ENCODE results near the gene RNF44. TPM values are rescaled to one million over a fixed set of nuclear protein-coding genes. Genes with fewer than 3 reads are reported as not detected.
"Not testable (repeated sequence)": the region's sequence is repeated elsewhere in the genome, so short reads cannot be mapped to it uniquely, and the experiment has no call there.

The RNF44 gene
- polyA plus RNA-seq, 4 donors, result 39.8 to 79.0 (median 43.3) TPM

GRCh38 chr5:176553260-176554085, 16.3 kb upstream of the RNF44 start:
- DNase-seq (ENCODE audit: low read depth in 4 of 4, low spot score in 3 of 4), result no peak

- DNase-seq (ENCODE audit: low read depth in 4 of 4, low spot score in 3 of 4), result no peak
Observed at GRCh38 chr5:176552332-176552869, 15.2 kb upstream of the RNF44 start.

DNA sequence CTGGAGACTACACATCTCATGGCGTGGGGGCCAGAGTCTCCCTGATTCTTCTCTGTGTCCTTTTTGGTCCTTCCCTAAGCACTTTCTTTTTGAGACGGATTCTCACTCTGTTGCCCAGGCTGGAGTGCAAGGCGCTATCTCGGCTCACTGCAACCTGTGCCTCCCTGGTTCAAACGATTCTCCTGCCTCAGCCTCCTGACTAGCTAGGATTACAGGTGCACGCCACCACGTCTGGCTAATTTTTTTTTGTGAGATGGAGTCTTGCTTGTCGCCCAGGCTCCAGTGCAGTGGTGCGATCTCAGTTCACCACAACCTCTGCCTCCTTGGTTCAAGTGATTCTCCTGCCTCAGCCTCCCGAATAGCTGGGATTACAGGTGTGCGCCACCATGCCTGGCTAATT, 13.7 kb upstream of the RNF44 start:
- not testable (repeated sequence) for DNase-seq (ENCODE audit: low read depth in 4 of 4, low spot score in 3 of 4)

GRCh38 chr5:176550275-176550831, 13.2 kb upstream of the RNF44 start:
- no peak for DNase-seq (ENCODE audit: low read depth in 4 of 4, low spot score in 3 of 4)

DNA sequence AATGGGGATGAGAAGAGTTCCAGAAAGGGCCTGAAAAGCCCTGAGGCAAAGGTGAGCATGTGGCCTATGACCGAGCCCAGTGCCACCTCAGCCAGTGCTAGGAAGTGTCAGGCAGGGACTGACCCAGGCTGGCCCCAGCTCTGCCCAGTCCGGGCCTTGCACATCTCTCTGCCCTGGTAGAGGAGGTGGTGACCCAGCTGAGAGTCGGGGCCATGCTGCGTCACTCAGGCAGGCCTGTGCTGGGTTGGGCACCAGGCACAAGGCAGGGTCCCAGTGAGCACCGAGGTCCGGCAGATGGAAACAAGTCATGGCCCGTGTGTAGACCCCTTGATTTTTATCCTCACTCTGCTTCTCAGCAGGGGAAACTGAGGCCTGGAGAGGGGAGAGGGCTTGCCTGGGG, 12.7 kb upstream of the RNF44 start:
- DNase-seq (ENCODE audit: low read depth in 4 of 4, low spot score in 3 of 4), result no peak

DNA sequence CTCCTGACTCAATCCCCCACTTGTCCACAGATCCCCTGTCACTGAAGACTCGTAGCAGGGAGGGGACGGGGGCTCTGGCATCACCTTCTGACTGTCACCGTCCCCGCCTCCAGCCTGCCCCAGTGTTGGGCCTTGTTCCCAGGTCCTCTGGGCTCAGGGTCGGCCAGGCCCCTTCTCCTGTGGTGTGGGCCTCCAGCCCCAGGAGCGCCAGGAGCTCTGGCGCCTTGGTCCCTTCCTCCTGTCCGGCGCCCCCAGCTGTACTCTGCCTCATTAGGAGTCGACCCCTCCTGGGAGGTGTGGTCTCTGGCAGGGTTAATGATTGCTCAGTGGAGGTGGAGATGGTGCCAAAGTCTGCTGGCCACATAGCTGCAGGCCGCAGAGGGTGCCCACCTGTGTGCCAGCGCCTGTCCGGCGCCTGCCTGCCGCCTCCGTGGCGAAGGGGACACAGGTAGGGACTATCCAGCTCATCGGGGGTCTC, 11.8 kb upstream of the RNF44 start, which contains the start of gene CDHR2:
TSS of gene CDHR2 (plus strand) at position 376 of the 478 bp plus-strand sequence. CDS start 16,011 bp downstream, outside the sequence.
- no peak for DNase-seq (ENCODE audit: low read depth in 4 of 4, low spot score in 3 of 4)

DNA sequence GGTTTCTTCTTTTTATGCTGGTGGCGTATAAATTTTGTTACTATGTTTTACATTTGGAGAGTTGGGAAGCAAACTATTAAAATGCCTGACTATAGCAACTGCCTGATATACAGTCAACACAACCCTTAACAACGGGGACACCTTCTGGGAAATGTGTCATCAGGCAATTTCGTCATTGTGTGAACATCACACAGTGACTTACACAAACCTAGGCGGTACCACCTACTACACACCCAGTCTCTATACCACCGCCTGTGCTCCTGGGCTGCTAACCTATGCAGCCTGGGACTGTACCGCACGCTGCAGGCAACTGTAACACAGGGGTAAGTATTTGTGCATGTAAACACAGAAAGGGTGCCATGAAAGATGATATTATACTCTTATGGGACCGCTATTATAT, 10.6 kb upstream of the RNF44 start:
- no peak for DNase-seq (ENCODE audit: low read depth in 4 of 4, low spot score in 3 of 4)

GRCh38 chr5:176545737-176546509, 8.7 kb upstream of the RNF44 start:
- DNase-seq (ENCODE audit: low read depth in 4 of 4, low spot score in 3 of 4), result no peak

DNA sequence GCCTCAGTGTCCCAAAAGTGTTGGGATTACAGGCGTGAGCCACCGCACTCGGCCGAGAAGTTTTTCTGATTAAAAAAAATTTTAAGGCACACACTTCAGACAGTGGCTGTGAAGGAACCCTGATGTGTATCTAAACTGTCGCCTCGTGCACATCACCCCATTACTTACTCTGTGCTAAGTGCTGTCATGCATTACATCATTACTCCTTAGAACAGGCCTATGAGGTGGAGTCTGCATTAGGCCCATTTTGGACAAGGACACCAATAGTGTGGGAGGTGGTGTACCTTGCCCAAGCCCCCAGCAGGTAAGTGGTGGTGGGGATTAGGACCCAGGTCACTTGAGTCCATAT, 8.2 kb upstream of the RNF44 start:
- no peak for DNase-seq (ENCODE audit: low read depth in 4 of 4, low spot score in 3 of 4)

DNA sequence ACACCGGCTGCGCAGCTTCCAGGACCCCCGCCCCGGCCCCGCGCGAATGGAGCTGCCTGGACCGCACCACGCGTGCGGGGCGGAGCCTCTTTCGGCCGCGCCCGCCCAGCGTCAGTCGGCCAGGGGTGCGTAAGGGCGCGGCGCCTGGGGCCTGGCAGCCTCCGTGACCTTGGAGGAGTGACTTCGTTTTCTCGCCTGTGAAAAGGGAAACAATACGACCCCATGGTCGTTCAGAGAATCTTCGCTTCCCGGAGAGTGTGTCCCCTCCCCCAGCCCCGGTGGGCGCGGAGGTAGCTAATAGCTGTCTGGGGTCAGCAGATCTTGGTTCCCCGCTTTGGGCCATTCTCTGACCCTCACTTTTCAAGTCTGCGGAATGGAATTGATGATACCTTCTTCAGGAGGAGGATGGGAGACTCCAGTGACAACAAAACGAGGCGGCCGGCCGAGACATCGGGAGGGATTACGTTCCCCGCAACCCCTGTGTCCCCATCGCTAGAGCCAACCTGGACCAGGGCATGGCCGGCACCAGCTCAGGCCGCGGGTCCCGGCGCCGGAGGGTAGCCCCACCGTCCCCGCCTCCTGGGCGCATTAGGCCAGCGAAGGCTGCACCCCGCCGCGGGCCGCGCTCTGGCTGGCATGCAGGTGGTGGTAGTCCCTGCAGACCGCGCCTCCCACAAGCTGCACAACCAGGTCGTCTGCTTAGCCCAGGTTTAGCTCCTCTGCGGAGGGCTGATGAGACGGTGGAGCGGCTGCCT, 6.4 kb upstream of the RNF44 start:
- DNase-seq (ENCODE audit: low read depth in 4 of 4, low spot score in 3 of 4), result no peak

GRCh38 chr5:176542596-176543427, 5.6 kb upstream of the RNF44 start:
- DNase-seq (ENCODE audit: low read depth in 4 of 4, low spot score in 3 of 4), result no peak

- DNase-seq (ENCODE audit: low read depth in 4 of 4, low spot score in 3 of 4), result no peak
Observed at GRCh38 chr5:176542135-176542595, 5.0 kb upstream of the RNF44 start.

GRCh38 chr5:176541338-176542134, 4.3 kb upstream of the RNF44 start:
- DNase-seq (ENCODE audit: low read depth in 4 of 4, low spot score in 3 of 4), result no peak

- DNase-seq (ENCODE audit: low read depth in 4 of 4, low spot score in 3 of 4), result no peak
Observed at GRCh38 chr5:176540956-176541337, 3.7 kb upstream of the RNF44 start.

GRCh38 chr5:176540476-176540899, 3.3 kb upstream of the RNF44 start:
- no peak for DNase-seq (ENCODE audit: low read depth in 4 of 4, low spot score in 3 of 4)

DNA sequence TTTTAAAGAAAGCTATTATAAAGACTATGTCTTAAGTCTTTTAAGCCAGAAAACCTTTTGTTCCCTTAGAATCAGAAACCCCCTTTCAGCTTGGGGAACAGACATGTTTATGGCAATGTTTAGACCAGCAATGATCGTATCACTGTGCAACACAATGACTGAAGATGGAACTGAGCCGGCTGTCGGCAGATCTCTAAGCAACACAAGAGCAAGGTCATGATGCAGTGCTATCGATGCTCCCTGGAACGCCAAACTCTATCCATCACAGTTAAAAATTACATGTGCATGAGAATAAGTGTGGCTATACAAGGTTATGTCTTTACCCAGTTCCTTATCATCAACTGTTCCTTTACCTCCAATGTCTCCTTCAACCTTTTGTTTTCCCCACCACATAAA, 1.8 kb upstream of the RNF44 start:
- no peak for DNase-seq (ENCODE audit: low read depth in 4 of 4, low spot score in 3 of 4)

GRCh38 chr5:176538230-176538988, 1.2 kb upstream of the RNF44 start:
- no peak for DNase-seq (ENCODE audit: low read depth in 4 of 4, low spot score in 3 of 4)

Data from left renal pelvis (tissue), 4 donors.